HepG2 (cell line): ENCODE data around the gene KLHL11. TPM values are rescaled to one million over a fixed set of nuclear protein-coding genes. Genes with fewer than 3 reads are reported as not detected.

Experiments
- ARNT2 ChIP-seq: sonication (generic); formaldehyde crosslinking; IDR thresholded peaks from 2 replicates; pipeline ENCODE4 v1.8.0; 2022; ENCODE audit warnings: mild to moderate bottlenecking, low read depth, missing genetic modification reagents, moderate library complexity
- CEBPG ChIP-seq: IDR thresholded peaks from 2 replicates; pipeline ENCODE4 v1.6.1; 2016
- DNMT1 ChIP-seq: sonication (generic); formaldehyde crosslinking; IDR thresholded peaks from 2 replicates; pipeline ENCODE4 v1.5.1; 2020; ENCODE audit warnings: mild to moderate bottlenecking, missing genetic modification reagents
- DR1 ChIP-seq: sonication (generic); formaldehyde crosslinking; IDR thresholded peaks from 2 replicates; pipeline ENCODE4 v1.8.0; 2021; ENCODE audit warnings: mild to moderate bottlenecking, missing genetic modification reagents, inconsistent platforms
- ELF1 ChIP-seq: sonication (generic); formaldehyde crosslinking; IDR thresholded peaks from 2 replicates; pipeline ENCODE4 v1.4.0; 2020; ENCODE audit warnings: missing genetic modification reagents
- GABPB1 ChIP-seq: IDR thresholded peaks from 2 replicates; pipeline ENCODE4 v1.6.1; 2016; ENCODE audit warnings: mild to moderate bottlenecking, missing genetic modification reagents, moderate library complexity, missing compliant biosample characterization
- PAX8 ChIP-seq: sonication (generic); formaldehyde crosslinking; IDR thresholded peaks from 2 replicates; pipeline ENCODE4 v1.8.0; 2022; ENCODE audit warnings: mild to moderate bottlenecking, missing genetic modification reagents, borderline replicate concordance
- PITX1 ChIP-seq: sonication (generic); formaldehyde crosslinking; IDR thresholded peaks from 2 replicates; pipeline ENCODE4 v1.5.1; 2020; ENCODE audit warnings: mild to moderate bottlenecking, missing genetic modification reagents
- SPEN ChIP-seq: sonication (generic); formaldehyde crosslinking; IDR thresholded peaks from 2 replicates; pipeline ENCODE4 v1.5.1; 2020; ENCODE audit warnings: low read depth, mild to moderate bottlenecking, missing genetic modification reagents
- XBP1 ChIP-seq: sonication (generic); formaldehyde crosslinking; IDR thresholded peaks from 2 replicates; pipeline ENCODE4 v1.5.0; 2020; ENCODE audit warnings: missing genetic modification reagents
- ZBTB7B ChIP-seq: sonication (generic); formaldehyde crosslinking; IDR thresholded peaks from 2 replicates; pipeline ENCODE4 v1.4.0; 2020; ENCODE audit warnings: missing genetic modification reagents
- ZFX ChIP-seq: sonication (generic); formaldehyde crosslinking; IDR thresholded peaks from 2 replicates; pipeline ENCODE4 v1.4.0; 2020; ENCODE audit warnings: mild to moderate bottlenecking, low read depth, missing genetic modification reagents, moderate library complexity
- ZNF160 ChIP-seq: sonication (generic); formaldehyde crosslinking; IDR thresholded peaks from 2 replicates; pipeline ENCODE4 v1.8.0; 2022; ENCODE audit warnings: mild to moderate bottlenecking, inconsistent platforms, missing genetic modification reagents
- ZNF383 ChIP-seq: sonication (generic); formaldehyde crosslinking; IDR thresholded peaks from 2 replicates; pipeline ENCODE4 v1.4.0; 2020; ENCODE audit warnings: missing genetic modification reagents, mild to moderate bottlenecking, borderline replicate concordance
- ZNF496 ChIP-seq: sonication (generic); formaldehyde crosslinking; IDR thresholded peaks from 2 replicates; pipeline ENCODE4 v1.8.1; 2023; ENCODE audit warnings: mild to moderate bottlenecking, moderate library complexity, missing genetic modification reagents; ENCODE audit not compliant: insufficient replicate concordance
- ZNF552 ChIP-seq: sonication (generic); formaldehyde crosslinking; IDR thresholded peaks from 2 replicates; pipeline ENCODE4 v1.9.0; 2022; ENCODE audit warnings: missing genetic modification reagents, mild to moderate bottlenecking, borderline replicate concordance
- ZNF703 ChIP-seq: sonication (generic); formaldehyde crosslinking; IDR thresholded peaks from 2 replicates; pipeline ENCODE4 v1.5.1; 2020; ENCODE audit warnings: missing genetic modification reagents, mild to moderate bottlenecking, moderate library complexity, borderline replicate concordance
- ZNF790 ChIP-seq: sonication (generic); formaldehyde crosslinking; IDR thresholded peaks from 2 replicates; pipeline ENCODE4 v1.8.0; 2022; ENCODE audit warnings: missing genetic modification reagents, mild to moderate bottlenecking, borderline replicate concordance
- polyA plus RNA-seq, 8 experiments: library from polyadenylated mRNA; depleted of rRNA in 3 of 8; stranded (reverse) in 7 of 8; unstranded in 1 of 8; fragments of >200 nt; fragmentation: Illumina TruSeq in 4 of 8; extraction: Trizol in 4 of 8; gene quantifications; 2 replicates each; pipeline versions ENCODE4 v1.2.1 to v1.2.3, GENCODE V29; 2011 to 2016; ENCODE audit warnings: low read depth in 4 of 8, missing spikeins in 1 of 8, mixed read lengths in 1 of 8; ENCODE audit not compliant: insufficient read depth in 1 of 8
- total RNA-seq, 5 experiments: library from RNA; depleted of rRNA; stranded (reverse); fragments of >200 nt; fragmentation: Illumina TruSeq; extraction: Trizol; gene quantifications; 2 replicates each; pipeline ENCODE4 v1.2.3, GENCODE V29; 2016; ENCODE audit warnings: low read depth in 1 of 5
- TF ChIP-seq, protein P1 (sequence below): sonication (generic); formaldehyde crosslinking; conservative IDR thresholded peaks from 2 replicates; pipeline ENCODE4 v1.8.1; 2023; ENCODE audit warnings: missing genetic modification reagents
- TF ChIP-seq, protein P2 (sequence below): IDR thresholded peaks from 2 replicates; pipeline ENCODE4 v1.6.1; 2016; ENCODE audit warnings: control low read depth
- TF ChIP-seq, protein P3 (sequence below): sonication (generic); formaldehyde crosslinking; IDR thresholded peaks from 2 replicates; pipeline ENCODE4 v1.4.0; 2020; ENCODE audit warnings: missing genetic modification reagents, borderline replicate concordance
- TF ChIP-seq, protein P4 (sequence below): sonication (generic); formaldehyde crosslinking; IDR thresholded peaks from 2 replicates; pipeline ENCODE4 v1.5.0; 2020; ENCODE audit warnings: mild to moderate bottlenecking, missing genetic modification reagents

The KLHL11 gene
- total and polyA plus RNA-seq, 2 of the 13 experiments (the other 11 are each of a cell fraction or from before 2014, with no cell fraction given) = 7.7 to 27.5 TPM

- TF ChIP-seq ZNF496 (CRISPR knock-in tag) (no peak), ZNF552 (no peak), DNMT1 (no peak), ARNT2 (CRISPR knock-in tag) (no peak), ZNF160 (CRISPR knock-in tag) (no peak), XBP1 (CRISPR knock-in tag) (no peak), DR1 (CRISPR knock-in tag) (no peak), CEBPG (CRISPR knock-in tag) (no peak), SPEN (CRISPR knock-in tag) (no peak; the same call in 1 of the 2 replicates), GABPB1 (CRISPR knock-in tag) (0 out of 2 replicates have a peak, but pooled peaks have one; percentile 22), ZBTB7B (CRISPR knock-in tag) (peak; percentile 36; the same call in 1 of the 2 replicates), ZNF383 (CRISPR knock-in tag) (no peak), PITX1 (CRISPR knock-in tag) (no peak), ZNF703 (CRISPR knock-in tag) (peak; percentile 39; the same call in 1 of the 2 replicates), PAX8 (CRISPR knock-in tag) (no peak), ELF1 (CRISPR knock-in tag) (0 out of 2 replicates have a peak, but pooled peaks have one; percentile 3), ZFX (peak; percentile 14), ZNF790 (CRISPR knock-in tag) (no peak; the same call in 1 of the 2 replicates)
- TF ChIP-seq, protein P1, sequence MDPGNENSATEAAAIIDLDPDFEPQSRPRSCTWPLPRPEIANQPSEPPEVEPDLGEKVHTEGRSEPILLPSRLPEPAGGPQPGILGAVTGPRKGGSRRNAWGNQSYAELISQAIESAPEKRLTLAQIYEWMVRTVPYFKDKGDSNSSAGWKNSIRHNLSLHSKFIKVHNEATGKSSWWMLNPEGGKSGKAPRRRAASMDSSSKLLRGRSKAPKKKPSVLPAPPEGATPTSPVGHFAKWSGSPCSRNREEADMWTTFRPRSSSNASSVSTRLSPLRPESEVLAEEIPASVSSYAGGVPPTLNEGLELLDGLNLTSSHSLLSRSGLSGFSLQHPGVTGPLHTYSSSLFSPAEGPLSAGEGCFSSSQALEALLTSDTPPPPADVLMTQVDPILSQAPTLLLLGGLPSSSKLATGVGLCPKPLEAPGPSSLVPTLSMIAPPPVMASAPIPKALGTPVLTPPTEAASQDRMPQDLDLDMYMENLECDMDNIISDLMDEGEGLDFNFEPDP (CRISPR knock-in tag) = 0 out of 2 replicates have a peak, but pooled peaks have one; percentile 9
- TF ChIP-seq, protein P2, sequence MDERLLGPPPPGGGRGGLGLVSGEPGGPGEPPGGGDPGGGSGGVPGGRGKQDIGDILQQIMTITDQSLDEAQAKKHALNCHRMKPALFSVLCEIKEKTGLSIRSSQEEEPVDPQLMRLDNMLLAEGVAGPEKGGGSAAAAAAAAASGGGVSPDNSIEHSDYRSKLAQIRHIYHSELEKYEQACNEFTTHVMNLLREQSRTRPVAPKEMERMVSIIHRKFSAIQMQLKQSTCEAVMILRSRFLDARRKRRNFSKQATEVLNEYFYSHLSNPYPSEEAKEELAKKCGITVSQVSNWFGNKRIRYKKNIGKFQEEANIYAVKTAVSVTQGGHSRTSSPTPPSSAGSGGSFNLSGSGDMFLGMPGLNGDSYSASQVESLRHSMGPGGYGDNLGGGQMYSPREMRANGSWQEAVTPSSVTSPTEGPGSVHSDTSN (CRISPR knock-in tag) = no peak
- TF ChIP-seq, protein P3, sequence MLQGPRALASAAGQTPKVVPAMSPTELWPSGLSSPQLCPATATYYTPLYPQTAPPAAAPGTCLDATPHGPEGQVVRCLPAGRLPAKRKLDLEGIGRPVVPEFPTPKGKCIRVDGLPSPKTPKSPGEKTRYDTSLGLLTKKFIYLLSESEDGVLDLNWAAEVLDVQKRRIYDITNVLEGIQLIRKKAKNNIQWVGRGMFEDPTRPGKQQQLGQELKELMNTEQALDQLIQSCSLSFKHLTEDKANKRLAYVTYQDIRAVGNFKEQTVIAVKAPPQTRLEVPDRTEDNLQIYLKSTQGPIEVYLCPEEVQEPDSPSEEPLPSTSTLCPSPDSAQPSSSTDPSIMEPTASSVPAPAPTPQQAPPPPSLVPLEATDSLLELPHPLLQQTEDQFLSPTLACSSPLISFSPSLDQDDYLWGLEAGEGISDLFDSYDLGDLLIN (CRISPR knock-in tag) = no peak
- TF ChIP-seq, protein P4, sequence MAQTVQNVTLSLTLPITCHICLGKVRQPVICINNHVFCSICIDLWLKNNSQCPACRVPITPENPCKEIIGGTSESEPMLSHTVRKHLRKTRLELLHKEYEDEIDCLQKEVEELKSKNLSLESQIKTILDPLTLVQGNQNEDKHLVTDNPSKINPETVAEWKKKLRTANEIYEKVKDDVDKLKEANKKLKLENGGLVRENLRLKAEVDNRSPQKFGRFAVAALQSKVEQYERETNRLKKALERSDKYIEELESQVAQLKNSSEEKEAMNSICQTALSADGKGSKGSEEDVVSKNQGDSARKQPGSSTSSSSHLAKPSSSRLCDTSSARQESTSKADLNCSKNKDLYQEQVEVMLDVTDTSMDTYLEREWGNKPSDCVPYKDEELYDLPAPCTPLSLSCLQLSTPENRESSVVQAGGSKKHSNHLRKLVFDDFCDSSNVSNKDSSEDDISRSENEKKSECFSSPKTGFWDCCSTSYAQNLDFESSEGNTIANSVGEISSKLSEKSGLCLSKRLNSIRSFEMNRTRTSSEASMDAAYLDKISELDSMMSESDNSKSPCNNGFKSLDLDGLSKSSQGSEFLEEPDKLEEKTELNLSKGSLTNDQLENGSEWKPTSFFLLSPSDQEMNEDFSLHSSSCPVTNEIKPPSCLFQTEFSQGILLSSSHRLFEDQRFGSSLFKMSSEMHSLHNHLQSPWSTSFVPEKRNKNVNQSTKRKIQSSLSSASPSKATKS = peak; percentile 51; the same call in 1 of the 2 replicates
Measured at GRCh38 chr17:41810659-41811548, 54.3 kb downstream of the KLHL11 start (continued).
